Epithelial cell of prostate (primary cell): ENCODE data around the gene CT45A10.
"Not testable (repeated sequence)": the region's sequence is repeated elsewhere in the genome, so short reads cannot be mapped to it uniquely, and the experiment has no call there.

Source experiments
- DNase-seq: peaks from one replicate; pipeline ENCODE4 v3.0.0-alpha.2; 2011; ENCODE audit warnings: low read depth, low spot score
- H3K27ac ChIP-seq: fragments of 450-650 bp; 2 replicates; pipeline ENCODE4 v1.5.1; 2017; ENCODE audit warnings: mild to moderate bottlenecking

The CT45A10 gene, protein sequence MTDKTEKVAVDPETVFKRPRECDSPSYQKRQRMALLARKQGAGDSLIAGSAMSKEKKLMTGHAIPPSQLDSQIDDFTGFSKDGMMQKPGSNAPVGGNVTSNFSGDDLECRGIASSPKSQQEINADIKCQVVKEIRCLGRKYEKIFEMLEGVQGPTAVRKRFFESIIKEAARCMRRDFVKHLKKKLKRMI

DNA sequence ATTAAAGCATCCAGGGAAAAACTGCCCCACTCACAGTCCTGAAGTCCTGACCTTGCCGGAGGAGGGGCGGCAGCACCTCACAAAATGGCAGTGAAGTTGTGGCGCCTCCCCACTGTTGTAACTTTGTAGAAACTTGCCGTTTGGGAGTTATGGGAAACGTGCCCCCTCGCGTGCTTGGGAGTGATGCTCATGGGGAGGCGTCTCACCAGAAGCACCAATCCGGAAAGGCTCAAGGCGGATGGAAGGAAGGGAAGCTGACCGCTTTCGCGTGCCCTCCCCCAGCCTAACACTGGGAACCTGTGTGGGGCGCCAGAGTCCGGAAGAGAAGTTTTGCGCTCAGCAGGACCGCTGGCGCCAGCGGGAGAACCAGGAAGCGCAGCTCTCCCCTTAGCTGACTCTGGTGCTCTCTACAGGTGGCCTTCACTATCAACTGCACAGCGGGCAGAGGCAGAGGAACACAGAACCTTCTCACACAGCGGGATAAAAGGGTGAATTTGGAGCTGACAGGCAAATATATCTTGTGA, at the start of gene CT45A10, which contains the start of gene SAGE1:
Gene CT45A10, minus strand, starts transcription at position 151 of the 524 bp plus-strand sequence. CDS start 8,100 bp downstream, outside the sequence.
Gene SAGE1, plus strand, starts transcription at position 423 of the 524 bp plus-strand sequence. CDS start 2,527 bp downstream, outside the sequence.
- no peak for DNase-seq
- no peak within 1 kb of the TSS for H3K27ac ChIP-seq

DNA sequence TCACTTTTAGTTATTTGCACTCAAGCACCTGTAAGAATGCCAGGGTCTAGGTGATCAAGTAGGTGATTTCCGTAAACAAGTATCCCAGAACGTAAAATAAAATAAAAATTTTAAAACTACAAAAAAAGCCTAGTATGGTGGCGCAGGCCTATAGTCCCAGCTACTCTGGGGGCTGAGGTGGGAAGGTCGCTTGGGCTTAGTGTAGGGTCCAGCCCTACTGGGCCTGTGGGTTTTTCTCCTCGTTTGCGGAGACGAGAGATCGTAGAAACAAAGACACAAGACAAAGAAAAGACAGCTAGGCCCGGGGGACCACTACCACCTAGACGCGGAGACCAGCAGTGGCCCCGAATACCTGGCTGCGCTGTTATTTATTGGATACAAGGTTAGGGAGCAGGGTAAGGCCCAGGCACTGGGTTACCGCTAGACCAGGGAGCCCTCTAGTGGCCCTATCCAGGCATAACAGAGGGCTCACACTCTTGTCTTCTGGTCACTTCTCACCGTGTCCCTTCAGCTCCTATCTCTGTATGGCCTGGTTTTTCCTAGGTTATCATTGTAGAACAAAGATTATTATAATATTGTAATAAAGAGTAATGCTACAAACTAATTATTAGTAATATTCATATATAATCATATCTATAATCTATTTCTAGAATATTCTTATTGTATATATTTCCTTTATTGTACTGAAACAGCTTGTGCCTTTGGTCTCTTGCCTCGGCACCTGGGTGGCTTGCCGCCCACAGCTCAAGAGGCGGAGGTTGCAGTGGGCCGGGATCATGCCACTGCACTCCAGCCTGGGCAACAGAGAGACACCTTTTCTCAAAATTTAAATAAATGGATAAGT, 38.6 kb upstream of the CT45A10 start:
- no peak overlapping the region for H3K27ac ChIP-seq
- DNase-seq, result no peak

DNA sequence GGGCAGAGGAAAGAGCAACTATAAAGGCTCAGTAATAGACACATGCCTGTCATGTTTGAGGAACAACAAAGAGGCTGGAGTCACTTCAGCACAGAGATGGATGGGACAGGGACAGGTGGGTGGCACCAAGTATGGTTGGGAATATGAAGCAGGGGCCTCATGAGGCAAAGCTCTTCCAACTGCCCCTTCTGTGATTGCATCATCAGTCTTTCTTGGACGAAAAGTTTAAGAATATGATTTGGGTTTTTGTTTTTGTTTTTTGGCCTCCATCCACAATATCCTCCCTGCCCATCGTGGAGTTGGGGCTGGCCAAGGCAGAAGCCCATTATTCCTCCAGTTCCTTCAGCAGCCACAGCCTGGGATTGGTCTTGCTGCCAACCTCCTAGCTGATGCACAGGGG, 34.7 kb upstream of the CT45A10 start:
- no peak for DNase-seq
- no peak overlapping the region for H3K27ac ChIP-seq

DNA sequence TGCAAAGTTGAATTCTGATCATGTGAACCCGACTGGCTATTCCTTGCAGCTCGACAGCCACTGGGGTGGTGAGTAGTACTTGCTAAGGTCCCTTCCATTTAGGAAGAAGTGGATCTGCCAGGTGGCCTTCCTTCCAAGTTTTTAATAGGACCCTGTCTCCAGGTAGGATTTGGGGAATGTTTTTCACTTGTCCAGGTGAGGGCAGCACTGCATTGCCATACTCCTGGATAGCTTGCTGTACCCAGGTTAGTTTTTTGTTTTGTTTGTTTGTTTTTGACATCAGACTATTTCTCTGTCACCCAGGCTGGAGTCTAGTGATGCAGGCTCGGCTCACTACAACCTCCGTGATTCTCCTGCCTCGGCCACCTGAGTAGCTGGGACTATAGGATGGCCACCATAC, 30.1 kb upstream of the CT45A10 start:
- no peak overlapping the region for H3K27ac ChIP-seq
- no peak for DNase-seq

DNA sequence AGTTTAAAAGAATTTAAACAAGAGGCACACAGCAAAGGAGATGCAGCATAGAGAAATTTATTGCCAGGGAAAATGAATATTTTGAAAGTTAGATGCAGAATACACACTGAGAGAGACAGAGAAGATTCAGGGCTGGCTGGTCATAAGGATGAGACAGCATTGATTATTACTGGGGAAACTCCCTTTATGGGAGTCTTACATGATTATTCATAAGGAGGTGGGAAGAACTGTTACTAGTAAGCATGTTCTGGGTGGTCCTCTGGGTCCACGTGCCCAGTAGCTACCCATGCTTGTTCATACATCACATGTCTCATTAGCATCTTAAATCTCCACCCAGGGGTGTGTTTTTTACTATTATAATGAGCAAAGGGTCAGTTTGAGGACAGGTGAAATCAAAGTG, 27.3 kb upstream of the CT45A10 start:
- not testable (repeated sequence) for H3K27ac ChIP-seq

DNA sequence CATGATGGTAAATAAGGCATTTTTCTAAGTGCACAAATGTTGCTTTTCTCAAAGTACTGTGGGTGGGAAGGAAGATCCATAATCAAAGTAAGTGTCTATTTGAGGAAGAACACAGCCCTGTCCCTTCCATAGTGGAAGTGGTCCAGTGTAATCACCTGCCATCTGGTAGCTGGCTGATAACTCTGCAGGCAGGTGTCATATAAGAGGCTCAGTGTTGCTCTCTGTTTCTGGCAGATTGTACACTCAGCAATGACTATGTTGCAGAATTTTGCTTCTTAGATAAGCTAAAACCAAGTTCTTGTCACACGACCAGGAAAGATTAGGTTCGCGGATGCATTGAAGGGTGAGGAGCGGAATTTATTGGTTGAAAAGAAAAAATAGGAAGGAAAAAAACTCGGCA, 21.2 kb upstream of the CT45A10 start:
- no peak for DNase-seq
- H3K27ac ChIP-seq, result no peak overlapping the region

More for the DNA sequence above, 27.3 kb upstream of the CT45A10 start:
- not testable (repeated sequence) for DNase-seq

DNA sequence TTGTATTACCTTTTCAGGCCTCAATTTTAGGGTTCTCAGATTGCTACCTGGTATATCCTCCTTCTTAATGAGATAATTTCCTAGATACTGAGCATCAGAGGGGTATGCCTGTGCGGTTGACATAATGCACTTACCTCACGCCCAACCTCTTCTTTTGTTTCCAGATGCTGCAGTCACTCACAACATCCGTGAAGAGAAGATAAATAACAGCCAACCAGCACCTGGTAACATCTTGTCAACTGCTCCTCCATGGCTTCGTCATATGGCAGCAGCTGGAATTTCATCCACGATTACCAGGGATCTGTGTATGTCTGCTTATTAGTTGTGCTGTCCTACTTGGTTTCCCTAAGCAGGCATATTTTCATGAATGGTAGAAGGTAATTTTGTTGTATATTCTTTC, 17.0 kb upstream of the CT45A10 start:
- H3K27ac ChIP-seq, result no peak overlapping the region
- DNase-seq, result no peak

DNA sequence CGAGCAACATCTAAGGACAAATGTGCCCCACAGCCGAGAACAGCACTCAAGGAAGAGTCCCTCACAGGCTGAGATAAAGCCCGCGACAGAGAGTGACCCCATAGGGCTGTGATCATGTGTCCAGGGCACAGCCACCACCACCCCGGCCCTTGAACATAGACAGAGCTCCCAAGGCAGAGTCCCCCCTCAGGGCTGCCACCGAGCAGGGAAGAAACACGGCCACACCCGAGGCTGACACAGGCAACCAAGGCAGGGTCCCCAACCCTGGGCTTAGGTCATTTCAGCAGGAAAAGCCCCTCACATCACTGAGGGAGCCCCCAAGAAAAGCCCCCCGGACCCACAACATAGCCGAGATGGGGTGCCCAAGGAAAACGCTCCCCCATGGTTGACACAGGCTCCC, 463 bp downstream of the CT45A10 start:
- DNase-seq, result no peak
- no peak overlapping the region for H3K27ac ChIP-seq

DNA sequence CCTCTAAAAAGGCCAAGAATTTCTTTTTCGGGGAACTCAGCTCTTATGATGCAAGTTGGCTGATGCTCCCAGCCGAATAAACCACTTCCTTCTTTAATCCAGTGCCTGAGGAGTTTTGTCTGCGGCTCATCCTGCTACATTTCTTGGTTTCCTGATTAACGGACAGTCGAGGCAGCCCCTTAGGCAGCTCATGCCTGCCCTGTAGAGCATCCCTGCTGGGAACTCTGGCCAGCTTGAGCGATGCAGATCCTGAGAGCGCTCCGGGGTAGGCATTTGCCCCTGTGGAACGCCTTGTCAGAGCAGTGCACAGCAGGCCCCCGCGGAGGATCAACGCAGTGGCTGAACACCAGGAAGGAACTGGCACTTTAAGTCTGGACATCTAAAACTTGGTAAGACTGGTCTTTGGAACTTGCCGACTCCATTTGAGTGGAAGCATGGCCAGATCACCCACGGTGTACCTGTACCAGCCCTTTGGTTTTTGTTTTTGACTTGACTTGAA, 3.1 kb downstream of the CT45A10 start:
- no peak for DNase-seq

DNA sequence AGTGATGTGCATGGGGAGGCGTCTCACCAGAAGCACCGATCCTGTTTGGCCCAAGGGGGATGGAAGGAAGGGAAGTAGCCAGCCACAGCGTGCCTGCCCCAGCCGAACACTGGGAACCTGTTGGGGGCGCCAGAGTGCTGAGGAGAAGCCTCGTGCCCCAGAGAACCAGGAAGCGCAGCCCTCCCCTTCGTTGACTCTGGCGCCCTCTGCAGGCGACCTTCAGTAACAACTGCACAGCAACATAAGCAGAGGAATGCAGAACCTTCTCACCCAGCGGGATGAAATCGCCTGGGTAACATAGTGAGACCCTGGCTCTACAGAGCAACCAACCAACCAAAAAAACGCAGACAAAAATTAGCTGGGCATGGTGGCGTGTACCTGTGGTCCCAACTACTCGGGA, 4.3 kb downstream of the CT45A10 start:
- not testable (repeated sequence) for DNase-seq

More for the DNA sequence above, 3.1 kb downstream of the CT45A10 start:
- H3K27ac ChIP-seq, result no peak overlapping the region

DNA sequence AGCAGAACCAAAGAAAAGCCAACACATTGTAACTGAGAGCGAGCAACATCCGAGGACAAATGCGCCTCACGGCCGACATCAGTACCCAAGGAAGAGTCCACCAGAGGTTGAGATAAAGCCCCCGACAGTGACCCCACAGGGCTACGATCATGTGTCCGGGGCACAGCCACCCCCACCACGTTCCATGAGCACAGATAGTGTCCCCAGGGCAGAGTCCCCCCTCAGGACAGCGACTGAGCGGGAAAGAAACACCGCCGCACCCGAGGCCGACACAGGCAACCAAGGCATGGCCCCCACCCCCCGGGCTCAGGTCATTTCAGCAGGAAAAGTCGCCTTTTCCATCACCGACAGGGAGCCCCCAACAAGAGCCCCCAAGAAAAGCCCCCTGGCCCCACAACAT, 5.0 kb downstream of the CT45A10 start:
- DNase-seq, H3K27ac ChIP-seq: not testable (repeated sequence)

More for the DNA sequence above, 4.3 kb downstream of the CT45A10 start:
- H3K27ac ChIP-seq, result not testable (repeated sequence)

DNA sequence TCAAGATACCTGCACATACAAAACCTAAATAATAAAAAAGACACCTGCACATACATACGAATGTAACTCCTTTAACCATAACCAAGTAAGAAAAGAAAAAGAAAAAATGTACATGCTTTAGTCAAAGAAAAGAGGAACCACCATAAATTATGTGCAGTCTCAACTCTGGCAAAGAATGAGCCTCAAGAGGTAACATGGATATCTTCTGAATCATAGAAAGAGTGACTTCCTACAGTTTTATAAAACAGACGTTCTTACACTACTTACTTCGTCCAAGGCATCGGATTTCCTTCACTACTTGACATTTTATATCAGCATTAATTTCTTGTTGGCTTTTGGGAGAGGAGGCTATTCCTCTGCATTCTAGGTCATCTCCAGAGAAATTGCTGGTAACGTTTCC, 10.5 kb downstream of the CT45A10 start:
- not testable (repeated sequence) for DNase-seq, H3K27ac ChIP-seq

DNA sequence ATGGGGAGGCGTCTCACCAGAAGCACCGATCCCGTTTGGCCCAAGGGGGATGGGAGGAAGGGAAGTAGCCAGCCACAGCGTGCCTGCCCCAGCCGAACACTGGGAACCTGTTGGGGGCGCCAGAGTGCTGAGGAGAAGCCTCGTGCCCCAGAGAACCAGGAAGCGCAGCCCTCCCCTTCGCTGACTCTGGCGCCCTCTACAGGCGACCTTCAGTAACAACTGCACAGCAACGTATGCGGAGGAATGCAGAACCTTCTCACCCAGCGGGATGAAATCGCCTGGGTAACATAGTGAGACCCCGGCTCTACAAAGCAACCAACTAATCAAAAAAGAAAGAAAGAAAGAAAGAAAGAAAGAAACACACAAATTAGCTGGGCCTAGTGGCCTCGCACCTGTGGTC, 21.5 kb downstream of the CT45A10 start, which contains the start of gene CT45A9:
Gene CT45A9, minus strand, starts transcription at position 101 of the 400 bp plus-strand sequence. CDS start 3,751 bp downstream, outside the sequence.
- not testable (repeated sequence) for DNase-seq, H3K27ac ChIP-seq

DNA sequence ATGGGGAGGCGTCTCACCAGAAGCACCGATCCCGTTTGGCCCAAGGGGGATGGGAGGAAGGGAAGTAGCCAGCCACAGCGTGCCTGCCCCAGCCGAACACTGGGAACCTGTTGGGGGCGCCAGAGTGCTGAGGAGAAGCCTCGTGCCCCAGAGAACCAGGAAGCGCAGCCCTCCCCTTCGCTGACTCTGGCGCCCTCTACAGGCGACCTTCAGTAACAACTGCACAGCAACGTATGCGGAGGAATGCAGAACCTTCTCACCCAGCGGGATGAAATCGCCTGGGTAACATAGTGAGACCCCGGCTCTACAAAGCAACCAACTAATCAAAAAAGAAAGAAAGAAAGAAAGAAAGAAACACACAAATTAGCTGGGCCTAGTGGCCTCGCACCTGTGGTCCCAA, 38.8 kb downstream of the CT45A10 start, which contains the start of gene CT45A8:
Gene CT45A8, minus strand, starts transcription at position 101 of the 400 bp plus-strand sequence. CDS start 3,755 bp downstream, outside the sequence.
- H3K27ac ChIP-seq, DNase-seq: not testable (repeated sequence)

DNA sequence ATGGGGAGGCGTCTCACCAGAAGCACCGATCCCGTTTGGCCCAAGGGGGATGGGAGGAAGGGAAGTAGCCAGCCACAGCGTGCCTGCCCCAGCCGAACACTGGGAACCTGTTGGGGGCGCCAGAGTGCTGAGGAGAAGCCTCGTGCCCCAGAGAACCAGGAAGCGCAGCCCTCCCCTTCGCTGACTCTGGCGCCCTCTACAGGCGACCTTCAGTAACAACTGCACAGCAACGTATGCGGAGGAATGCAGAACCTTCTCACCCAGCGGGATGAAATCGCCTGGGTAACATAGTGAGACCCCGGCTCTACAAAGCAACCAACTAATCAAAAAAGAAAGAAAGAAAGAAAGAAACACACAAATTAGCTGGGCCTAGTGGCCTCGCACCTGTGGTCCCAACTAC, 56.1 kb downstream of the CT45A10 start, which contains the start of gene CT45A7:
Gene CT45A7, minus strand, starts transcription at position 101 of the 400 bp plus-strand sequence. CDS start 3,747 bp downstream, outside the sequence.
- H3K27ac ChIP-seq, DNase-seq: not testable (repeated sequence)
